SIG-M5 (cell line): ENCODE measurements around the gene MYOZ2.

Experiments used
- DNase-seq: peaks from one replicate; lab custom pipeline; 2025; lab: John Stamatoyannopoulos, UW

Gene MYOZ2

DNA sequence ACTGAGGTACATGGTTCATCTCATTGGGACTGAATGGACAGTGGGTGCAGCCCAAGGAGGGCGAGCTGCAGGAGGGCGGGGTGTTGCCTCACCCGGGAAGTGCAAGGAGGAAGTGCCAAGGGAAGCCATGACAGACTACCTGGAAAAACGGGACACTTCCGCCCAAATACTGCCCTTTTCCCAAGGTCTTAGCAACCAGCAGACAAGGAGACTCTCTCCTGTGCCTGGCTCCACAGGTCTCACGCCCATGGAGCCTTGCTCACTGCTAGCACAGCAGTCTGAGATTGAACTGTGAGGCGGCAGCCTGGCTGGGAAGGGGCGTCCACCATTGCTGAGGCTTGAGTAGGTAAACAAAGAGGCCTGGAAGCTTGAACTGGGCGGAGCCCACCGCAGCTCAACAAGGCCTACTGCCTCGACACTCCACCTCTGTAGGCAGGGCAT, 62.2 kb downstream of the MYOZ2 start:
- DNase-seq = no peak

DNA sequence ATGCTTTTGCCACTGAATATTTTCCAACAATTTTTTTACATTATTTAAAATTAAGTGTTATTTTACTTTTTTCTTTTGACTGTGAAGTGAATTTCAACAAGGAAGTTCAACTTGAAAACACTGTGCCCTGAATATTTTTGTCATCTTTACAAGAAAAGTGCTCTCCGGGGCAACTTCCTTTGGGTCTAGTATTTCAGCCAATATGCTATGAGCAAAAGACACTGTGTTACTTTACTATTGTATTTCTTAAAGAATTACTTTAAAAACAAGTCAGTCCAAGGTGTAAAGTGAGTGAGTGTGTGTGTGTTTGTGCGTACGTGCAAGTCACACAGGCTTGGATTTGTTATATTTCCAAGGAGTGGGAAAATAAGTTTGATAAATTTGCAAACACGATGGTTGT, 69.3 kb downstream of the MYOZ2 start:
- DNase-seq = no peak

DNA sequence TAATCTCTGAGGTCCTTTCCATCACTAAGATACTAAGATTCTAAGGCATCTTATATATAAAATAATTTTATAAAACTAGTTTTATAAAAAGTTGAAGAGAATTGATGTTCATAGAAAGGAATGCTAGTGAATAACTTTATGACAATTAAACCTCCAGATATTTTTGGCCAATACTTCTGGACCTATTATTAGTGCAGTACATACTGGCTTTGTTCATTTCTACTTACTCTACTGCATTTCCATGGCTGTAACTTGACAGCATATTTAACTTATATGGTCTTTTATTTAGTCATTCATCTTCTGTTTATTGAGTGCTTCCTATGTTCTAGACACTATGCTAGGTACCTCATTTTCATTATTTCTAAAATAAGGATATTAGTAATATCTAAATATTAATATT, 70.1 kb downstream of the MYOZ2 start:
- no peak for DNase-seq

DNA sequence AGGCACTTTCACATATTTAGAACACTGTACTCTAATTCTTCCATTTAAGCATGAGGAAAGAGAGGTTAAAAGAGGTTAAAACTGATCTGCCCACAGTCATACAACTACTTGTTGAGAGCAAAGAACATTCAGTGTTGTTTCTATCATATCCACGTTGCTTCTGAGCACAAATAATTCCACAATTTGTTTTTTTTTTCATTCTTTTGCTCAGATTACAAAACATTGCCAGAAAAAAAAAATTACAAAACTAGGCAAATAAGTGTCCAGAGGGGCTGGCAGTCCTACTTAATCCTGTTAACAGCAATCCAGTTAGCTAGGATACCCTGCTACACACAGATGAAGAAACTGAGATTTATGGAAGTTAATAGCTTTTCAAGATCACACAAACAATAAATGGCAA, 70.5 kb downstream of the MYOZ2 start:
- DNase-seq = no peak

DNA sequence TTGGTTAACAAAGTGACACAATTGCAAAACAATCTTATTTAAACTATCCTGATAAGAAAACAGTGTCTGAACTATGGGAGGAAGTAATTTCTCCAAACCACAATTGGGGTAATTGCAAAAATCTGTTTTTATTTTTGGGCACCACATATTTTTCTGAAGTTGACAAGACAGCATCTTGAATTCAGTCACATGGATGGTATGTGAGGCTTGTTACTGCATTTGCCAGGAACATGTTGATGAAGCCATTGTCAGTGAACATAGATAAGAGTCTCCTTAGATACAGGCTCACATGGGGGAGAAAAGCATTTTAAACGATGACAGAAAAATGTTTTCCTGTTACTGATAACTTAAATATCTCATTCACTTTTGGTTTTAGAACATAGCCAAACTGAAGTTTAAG, 71.4 kb downstream of the MYOZ2 start:
- DNase-seq = no peak

DNA sequence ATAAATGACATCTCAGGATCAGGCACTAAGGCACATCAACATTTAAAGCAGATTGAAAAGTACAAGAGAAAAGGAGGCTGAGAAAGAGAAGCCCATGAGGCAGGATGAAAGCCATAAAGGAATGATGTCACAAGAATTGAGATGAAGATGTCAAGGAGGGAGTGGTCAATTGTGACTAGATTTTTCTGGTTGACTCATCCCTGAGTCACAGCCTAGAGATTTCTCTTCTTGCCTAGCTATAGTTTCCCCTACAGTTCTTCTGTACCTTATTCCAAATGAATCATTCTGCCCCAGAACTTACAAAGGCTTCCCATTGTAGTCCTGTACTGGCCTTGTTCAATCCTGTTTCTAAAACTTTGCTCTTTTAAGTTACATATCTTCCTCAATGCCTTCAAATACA, 73.4 kb downstream of the MYOZ2 start:
- DNase-seq = peak; percentile 13

DNA sequence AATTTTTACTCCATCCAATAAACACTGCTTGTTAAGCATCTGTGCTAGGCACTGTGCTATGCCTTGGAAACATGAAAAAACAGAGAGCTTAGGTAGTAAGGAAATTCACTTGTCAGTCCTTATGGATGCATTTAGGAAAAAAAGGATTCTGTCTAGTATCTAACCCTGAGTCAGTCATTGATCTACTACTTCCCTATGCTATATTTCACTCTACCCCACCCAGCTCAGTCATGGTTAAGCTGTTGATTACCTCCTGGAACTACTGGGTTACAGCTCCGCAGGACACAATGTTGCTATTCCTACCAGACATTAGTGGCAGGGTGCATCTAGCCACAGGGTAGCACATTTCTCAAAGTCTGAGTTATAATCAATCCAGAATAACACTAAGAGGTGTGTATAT, 74.0 kb downstream of the MYOZ2 start:
- DNase-seq = no peak

DNA sequence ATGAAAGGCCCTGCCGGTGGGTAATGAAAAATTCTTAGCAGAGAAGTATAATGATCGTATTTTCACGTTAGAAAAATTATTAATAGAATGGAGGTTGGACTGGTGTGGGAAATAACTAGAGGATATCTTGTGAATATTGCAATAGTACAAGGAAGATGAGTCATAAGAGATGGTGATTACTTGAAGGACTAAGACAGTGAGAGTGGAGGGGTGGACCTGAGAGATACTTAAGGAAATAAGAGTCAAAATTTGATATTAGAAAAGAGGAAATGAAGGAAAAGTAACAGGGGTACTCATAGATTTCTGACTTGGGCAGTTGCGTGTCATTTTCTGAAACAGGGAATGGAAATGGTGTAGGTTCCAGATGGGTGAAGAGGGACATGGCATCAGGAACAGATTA, 75.1 kb downstream of the MYOZ2 start:
- DNase-seq = no peak

DNA sequence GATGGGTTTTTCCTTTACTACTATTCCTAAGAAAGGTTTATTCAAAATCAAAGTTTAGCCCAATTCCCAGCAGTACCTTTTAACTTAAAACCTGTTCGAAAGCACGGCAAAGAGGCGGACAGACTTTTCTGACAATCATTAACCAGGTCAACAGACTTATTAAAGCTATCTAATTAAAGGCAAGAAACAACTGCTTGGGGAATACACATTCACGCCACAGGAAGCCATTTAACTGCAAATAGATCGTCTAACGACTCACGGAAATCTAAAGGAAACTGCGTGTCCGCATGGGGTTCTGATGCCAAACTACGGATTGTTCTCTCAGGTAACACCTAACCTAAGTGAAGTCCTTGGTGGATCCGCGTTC, 76.2 kb downstream of the MYOZ2 start:
- DNase-seq = no peak

DNA sequence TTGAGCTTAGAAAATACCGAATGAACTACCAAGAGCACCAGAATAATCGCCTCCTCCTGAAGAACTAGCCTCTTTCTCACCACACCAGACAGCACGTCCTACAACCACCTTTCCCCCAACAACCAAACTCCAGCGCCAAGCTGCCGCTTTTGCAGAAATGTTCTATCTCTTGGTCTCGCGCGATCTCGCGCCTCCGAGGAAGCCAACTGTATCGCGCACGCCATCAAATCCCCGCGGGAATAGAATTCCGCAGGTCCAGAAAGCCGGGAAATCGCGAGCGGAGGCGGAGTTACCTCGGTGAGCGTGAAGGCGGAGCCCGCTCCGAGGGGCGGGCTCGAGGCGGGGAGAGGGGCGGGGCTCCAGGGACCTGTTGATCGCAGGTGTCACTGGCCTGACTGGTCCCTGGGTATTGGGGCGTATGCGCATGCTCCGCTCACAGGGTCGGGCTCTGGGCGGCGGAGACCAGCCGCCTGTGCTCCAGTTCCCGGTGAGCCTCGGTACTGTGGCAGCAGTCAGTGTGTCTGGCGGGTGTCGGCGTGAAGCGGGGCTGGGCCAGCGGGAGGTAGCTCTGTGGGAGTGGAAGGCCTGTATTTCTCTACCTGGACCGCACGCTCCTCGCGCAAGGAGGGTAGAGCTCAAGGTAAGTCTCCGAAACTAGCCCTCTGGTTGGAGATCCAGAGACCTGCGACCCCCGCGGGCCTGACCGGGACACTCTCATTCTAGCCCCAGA, 76.8 kb downstream of the MYOZ2 start, which contains the start of gene USP53:
USP53 (plus strand) TSS at position 480 of the 730 bp plus-strand sequence. CDS start 27,047 bp downstream, outside the sequence.
- peak; percentile 34 for DNase-seq

DNA sequence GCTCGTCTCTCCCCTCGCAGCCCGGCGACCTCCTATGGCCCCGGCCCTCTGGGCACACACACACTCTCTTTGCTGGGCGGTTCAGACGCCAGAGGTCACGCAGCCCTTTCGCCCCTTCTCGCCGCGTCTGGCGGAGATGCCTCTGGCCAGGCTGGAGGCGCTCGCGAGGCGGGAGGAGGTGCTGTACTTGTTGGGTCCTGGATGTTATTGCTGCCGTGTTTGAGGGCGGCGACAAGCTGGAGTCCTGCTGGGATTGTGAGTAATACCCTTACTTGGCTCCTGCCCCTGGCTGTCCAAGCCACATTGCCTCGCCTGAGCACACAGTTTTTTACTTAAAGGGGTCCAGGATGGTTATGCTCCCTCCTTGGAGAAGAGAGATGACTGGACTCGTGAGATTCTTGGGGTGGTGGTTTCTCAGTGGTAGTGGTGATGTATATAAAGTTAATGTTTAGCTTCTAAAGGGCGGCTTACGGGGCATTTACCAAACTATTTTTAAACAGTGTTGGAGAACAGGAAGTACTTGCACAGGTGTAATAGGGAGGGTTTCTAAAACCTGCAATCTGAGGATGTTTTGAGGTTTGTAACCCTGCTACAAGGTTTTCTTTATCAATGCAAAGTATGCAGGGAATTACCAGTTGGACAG, 77.5 kb downstream of the MYOZ2 start:
- peak; percentile 52 for DNase-seq

DNA sequence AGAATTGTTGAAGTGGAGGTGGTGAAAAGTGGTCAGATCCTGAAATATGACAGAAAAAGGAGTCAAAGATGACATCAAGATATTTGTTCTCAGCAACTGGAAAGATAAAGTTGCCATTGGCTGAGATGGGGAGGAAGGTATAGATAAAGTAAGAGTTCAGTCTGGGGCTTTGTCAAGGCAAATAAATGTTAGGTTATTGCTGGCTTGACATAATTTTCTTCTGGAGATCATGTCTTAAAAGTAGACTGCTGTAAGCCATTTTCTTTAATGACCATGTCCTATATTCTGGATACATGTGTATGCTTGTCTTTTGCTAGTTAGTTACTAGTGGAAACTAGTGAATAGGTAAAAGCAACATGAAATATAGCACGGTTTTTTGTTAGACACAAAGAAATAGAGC, 82.5 kb downstream of the MYOZ2 start:
- DNase-seq = no peak

DNA sequence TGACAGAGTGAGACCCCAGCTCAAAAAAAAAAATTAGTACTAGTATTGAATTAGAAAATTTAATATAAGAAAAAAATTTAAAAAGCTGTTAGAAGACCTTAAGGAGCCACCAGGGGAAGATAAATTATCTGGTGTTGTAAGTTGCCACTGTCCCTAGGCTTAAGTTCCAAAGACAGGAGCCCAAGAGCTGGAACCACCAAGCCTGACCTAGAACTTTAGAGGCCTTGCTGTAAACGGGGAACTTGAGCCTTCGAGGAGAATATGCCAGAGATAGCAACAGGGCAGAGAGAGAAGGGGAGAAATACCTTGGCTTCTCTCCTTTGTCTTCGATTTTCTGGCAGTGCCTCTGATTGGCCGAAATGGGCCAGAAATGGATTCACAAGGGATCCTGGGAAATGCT, 85.8 kb downstream of the MYOZ2 start:
- DNase-seq = no peak

DNA sequence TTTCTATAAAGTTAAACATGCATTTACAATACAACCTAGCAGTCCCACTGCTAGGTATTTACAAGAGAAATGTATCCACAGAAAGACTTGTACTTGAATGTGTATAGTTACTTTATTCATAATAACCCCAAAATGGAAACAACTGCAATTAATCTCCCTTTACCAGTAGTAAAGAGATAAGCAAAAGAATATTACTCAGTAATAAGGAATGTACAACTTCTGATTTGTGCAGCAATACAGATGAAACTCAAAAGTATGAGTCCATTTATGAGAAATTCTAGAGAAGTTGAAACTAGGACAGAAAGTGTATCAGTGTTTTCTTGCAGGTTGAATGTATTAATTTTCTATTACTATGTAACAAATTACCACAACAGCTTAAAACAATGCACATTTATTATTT, 92.1 kb downstream of the MYOZ2 start:
- DNase-seq = no peak

DNA sequence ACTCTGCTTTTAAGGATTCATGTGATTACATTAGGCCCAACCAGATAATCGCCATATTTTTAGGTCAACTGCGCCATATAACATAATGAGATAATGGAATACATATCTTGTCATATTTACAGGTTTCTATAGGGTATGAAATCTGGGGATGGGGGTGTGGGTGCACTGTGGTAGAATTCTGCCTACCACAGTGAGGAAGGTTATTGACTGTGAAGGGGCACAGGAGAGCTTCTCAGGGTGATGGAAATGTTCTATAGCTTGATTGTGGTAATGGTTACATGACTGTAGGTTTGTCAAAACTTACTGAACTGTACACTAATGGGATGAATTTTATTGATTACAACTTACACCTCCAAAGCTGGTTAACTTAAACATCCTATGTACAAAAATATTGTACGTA, 92.8 kb downstream of the MYOZ2 start:
- no peak for DNase-seq

DNA sequence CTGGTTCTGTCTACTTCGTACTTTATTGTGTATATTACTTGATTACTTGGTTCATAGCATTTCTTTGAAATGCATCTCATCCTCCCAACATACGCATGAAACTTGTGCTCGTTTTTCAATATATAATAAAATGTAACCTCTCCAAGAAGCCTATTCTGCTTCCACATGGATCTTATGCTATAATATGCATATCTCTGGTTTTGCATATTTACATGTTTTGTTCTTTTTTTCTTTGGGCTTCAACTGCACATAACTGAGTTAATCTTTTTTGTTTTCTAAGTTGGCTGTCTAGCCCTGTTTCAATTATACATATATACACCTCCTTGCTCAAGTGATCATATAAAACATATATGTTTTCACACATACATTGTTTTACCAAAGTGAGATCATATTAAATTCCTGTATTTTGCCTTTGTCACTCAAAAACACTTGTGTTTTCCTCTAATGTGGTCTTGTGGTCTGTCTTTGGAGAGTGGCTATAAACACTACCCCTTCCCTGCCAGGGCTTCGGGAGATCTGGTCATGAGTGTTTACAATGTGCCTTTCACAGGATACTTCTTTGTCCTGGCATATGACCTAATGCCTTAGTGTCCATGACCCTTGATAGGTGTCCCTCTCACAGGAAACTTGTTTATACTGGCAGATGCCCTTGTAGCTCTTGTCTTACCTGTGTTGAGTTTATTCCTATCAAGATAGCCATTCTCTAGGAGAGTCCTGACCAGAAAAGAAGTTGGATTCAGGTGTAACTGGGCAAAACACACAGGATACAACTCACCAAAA, 94.5 kb downstream of the MYOZ2 start:
- DNase-seq = no peak

DNA sequence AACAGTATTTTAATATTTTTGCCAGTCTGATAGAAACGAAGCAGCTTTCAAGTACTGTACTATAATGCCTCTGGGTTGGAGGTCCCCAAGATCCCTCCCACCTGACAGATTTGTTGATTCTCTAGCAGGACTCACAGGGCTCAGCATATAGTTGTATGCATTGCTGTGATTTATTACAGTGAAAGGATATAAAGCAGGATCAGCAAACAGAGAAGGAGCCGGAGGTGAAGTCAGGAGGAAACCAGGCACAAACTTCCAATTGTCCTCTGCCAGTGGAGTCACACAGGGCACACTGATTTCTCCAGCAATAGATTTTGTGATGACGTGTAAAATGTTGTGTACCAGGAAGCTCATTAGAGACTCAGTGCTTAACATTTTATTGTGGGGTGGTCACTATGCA, 95.9 kb downstream of the MYOZ2 start:
- DNase-seq = no peak

DNA sequence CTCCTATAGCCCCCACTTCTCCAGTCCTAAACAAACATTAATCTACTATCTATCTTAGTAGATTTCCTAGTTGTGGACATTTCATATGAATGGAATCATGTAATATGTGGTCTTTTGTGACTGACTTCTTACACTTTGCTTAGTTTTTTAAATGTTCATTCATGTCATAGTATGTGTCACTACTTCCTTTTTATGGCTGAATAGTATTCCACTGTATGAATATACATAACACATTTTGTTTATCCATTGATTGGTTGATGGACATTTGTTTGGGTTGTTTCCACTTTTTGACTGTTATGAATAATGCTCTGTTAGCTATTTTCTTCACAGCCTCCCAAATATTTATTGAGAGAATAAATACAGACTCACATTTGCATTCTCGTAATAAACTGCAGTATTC, 96.7 kb downstream of the MYOZ2 start:
- no peak for DNase-seq

DNA sequence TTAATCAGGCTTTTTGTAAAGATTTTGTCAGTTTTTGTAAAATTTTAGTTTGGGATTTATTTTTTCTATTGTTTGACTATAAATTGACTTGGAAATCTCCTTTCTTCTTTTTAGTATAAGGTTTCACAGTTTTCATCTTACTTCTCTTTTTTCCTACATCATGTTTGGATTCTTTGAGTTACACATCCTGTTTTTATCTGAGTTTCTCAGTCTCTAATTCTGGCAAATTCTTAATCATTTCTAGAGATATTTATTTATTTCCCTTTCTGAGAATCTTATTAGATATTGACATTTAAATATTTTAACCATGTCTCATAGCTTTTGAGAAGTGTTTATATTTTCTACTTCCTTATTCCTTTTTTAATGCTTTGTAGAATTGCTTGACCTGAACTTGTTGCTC, 97.6 kb downstream of the MYOZ2 start:
- no peak for DNase-seq

DNA sequence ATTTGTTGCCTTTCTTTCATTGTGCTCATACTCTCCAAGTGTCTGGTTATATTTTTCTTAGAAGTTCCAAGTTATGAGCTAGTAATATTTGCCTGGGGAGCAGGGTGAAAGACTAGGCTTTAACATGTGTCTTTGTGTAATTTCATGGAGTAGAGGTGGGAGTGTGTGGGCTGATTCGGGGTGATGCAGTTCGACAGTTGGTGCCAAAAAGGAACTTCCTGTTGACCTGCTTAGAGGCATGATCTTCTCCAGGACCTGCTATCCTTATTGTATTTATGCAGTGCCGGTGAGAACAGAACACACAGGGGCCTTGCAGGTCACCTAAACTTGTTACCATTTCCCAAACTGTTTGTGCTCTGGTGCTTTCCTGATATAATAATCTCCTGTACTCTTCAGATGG, 98.1 kb downstream of the MYOZ2 start:
- no peak for DNase-seq

DNA sequence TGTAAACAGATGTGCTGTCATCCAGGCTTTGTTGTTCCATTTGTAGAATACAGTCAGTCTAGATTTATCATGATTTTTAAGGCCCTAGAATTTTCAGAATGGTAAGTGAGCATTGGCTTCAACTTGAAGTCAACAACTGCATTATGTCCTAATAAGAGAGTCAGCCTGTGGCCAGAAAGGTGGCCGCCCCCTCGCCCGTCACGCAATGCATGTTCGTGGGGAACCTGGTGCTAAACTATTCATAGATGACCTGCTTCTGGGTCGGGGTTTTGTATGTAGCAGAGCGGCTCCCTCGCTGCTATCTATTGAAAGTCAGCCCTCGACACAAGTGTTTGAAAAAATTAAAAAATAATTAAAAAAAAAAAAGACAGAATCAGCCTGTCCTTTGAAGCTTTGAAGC, 101.6 kb downstream of the MYOZ2 start:
- no peak for DNase-seq
